GM21367 (cell line): ENCODE measurements around the gene NDUFS6.
"Not testable (repeated sequence)": the region's sequence is repeated elsewhere in the genome, so short reads cannot be mapped to it uniquely, and the experiment has no call there.

Experiments used
- ATAC-seq: cut with Tn5 transposase; IDR thresholded peaks from one replicate; pipeline ENCODE4 v1.9.1; 2021; ENCODE audit not compliant: unreplicated experiment

Gene NDUFS6

DNA sequence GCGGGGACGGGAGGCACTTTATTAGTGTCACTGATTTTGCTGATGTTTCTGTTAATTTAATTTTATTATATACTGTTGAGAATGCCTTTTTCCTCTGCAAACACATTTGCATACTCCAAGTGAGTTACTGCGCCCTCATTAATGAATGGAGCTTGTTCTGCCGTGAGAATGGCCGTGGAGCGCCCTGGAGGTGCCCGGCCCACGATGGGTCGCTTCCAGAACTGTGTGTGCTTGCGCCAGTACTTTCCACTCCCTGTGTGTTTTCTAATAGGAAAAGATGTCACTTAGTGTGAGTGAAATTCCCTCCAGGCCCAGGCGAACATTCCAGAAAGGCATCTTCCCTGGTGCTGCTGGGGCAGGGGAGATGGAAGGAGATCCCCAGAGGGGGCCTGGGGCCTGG lies 30.1 kb downstream of the NDUFS6 start:
- ATAC-seq, result no peak

DNA sequence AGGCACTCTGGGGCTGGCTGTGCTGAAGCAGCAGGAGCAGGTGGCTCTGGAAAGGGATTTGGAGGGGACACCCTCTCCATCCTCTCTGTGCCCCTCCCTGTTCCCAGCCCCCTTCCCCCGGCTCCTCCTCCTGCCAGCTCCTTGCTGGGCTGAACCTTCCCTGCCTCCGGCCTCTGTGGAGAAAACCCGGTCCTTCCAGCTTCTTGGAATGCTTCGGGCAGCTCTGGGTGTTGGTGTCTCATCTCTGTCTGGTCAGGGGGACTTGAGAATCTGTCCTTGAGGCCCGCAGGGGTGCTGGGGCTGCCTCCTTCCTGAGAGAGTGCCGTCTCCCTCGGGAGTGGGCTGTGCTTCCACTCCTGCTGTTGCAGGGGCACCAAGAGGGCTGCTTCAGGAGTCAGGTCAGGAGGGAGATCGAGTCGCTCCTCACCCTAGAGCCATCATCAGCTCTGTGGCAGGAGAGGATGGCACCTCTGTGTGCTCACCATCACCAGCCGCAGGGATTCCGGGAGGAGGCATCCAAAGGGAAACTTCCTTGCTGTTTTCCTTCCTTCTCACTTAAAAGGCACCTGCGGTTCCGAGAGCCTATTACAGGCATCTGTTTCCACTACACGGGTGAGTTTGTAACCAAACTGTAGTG lies 30.6 kb downstream of the NDUFS6 start:
- no peak for ATAC-seq

DNA sequence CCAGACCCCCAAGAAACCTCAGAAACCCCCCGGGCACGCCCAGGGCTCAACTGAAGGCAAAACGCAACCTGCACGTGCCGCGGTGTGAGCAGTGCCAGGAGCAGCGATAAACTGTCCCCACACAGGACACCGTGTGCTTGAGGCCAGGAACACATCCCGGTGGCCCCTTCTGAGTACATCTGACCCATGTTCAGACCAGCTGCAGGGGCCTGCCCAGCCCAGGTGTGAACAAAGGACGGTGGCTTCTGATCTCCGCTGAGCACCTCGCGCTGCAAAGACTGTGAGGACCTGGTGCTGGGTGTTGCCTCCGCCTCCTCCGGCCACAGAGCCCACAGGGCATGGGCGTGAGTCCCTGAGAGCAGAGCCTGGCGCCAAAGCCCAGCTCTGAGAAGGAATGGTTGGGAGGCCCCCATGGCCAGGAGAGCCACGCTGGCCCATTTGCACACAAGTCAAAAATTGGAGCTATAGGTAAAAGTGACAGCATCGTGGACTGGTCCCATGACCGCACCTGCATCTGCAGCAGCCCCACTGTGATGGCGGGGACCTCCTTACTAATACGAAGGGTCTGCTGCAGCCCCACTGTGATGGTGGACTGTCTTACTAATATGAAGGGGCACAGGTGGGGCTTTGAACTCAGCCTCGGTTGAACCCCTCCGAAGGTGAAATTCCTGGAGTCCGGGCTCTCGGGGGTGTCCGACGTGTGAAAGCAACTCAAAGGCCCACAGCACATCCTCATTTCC lies 31.5 kb downstream of the NDUFS6 start:
- no peak for ATAC-seq

DNA sequence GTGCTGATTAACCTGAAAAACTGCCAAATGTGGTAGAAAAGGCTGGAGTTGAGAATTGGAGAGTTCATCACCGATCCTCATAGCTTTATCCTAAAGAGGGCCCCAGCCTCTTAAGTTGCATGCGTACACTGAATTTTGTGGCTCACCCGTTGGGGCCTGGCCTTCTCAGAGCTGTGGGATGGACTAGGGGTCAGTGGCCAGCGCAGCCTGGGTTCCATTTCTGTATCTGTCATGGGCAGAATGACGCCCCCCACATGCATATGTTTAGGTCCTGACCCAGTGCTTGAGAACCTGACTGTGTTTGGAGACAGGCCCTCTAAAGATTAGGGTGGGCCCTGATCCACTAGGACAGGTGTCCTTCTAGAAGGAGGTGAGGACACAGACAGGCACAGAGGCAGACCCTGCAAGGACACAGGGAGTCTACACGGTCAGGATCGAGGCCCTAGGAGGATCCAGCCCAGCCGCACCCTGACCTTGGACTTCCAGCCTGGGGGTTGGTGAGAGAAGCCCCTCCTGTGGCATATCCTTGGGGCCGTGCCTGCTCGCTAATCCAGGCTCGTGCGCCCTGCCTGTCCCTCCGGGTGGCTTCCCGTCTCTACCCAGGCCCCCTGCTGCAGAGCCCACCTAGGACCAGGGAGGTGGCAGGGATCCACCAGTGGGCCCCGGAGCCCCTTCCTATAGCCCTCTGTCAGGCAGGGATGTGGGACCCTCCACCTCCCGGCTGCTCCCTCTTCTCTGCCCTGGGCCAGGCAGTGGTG lies 32.2 kb downstream of the NDUFS6 start:
- ATAC-seq, result no peak

DNA sequence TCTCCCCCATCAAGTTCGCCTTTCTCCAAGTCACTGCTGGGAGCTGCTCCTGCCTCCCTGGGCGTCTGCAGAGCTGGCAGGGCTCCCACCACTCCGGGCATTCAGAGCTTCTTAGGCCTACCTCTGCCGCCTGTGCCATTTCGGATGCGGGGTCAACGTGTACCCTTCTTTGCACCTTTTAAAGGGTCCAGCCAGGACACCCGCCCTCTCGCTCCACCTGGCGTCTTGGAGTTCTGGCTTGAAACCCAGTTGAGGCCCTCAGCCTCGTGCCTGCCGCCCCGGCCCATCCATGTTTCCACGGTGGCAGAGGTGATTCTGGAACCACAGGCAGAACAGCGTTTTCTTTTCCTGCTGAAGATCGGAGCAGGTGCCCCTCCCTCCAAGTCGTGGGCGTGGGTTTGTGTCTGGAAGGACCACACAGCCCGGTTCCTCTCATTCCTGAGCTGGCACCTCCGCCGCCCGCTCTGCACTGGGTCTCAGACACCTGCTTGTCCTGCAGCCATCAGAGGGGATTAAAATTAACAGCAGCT lies 32.9 kb downstream of the NDUFS6 start:
- ATAC-seq, result no peak

DNA sequence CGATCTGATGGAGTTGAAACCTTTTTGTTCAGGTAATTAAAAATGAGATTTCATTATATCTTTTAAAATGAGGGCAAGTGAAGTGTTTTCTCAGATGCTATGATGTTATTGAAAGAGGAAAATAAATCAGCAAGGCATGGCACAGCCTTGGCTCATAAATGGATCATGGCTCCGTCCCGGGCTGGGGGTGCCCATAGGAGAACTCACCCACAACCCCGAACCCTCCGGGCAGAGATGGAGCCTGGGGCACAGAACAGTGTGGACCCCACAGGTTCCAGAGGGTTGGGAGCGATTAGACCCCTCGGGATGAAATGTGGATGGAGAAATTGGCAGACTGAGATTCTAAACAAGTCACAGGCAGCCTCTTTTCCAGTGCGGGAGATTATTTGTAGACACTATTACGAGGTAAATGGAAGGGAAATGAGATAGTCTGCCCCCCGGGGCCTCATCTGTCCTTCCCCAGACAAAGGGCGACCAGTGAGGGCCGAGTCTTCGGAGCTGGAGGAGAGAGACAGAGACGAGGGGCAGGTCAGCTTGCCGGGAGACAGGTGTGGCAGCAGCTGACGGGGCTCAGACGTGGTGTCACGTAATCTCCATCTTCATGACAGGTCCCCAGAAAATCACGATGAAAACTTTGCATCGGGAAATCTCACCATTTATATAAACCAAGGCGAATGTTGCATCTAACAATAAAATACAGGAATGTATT lies 33.7 kb downstream of the NDUFS6 start:
- ATAC-seq, result no peak

DNA sequence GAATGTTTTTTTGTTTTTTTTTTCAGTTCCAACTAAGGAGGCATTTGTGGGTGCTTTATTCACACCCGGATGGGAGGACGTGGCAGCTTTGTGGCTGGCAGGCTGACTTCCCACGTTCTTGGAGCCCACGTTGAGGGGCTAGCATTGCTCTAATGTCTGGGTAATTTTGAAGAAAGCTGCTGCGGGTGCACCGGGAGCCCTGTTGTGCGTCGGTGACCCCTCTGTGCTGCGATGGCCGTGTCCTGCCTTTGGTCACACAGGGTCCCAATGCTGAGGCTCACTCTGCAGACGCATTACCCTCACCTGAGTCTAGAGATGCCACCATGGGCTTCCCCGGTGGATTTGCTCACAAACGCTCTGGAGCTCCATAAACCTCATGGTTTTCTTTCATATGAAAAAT lies 34.2 kb downstream of the NDUFS6 start:
- ATAC-seq, result no peak

DNA sequence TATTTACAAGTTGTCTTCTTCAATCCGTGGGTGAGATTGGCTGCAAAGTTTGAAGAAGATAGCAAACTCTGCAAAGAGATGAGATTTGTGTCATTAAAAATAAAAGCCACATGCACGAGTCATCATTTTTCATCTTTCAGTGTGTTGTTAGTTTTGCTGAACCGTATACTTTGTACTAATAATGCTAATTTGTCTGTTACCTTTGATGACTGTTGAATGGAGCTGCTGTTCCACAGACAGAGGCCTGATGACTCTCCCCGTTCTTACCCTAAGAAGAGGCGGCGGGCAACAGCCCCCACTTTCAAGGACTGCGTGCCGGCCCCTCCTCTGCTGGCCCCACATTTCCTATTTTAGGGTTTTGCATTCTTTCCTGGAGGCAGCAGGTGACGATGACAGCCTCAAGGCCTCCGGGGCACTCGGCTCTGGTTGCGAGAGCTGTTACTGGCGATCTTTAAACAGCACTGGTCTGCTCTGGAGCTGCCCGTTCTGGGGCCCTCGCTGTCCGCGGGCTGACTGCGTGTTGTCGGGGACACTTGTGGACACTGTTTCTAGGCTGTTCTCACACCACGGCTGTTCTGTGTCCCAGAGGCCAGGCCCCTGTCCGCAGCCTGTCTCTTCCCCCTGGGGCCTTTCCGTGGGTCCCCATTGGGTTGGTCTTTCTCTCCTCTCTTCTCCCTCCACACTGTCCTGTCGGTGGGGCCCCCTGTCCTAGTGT lies 35.1 kb downstream of the NDUFS6 start:
- no peak for ATAC-seq

DNA sequence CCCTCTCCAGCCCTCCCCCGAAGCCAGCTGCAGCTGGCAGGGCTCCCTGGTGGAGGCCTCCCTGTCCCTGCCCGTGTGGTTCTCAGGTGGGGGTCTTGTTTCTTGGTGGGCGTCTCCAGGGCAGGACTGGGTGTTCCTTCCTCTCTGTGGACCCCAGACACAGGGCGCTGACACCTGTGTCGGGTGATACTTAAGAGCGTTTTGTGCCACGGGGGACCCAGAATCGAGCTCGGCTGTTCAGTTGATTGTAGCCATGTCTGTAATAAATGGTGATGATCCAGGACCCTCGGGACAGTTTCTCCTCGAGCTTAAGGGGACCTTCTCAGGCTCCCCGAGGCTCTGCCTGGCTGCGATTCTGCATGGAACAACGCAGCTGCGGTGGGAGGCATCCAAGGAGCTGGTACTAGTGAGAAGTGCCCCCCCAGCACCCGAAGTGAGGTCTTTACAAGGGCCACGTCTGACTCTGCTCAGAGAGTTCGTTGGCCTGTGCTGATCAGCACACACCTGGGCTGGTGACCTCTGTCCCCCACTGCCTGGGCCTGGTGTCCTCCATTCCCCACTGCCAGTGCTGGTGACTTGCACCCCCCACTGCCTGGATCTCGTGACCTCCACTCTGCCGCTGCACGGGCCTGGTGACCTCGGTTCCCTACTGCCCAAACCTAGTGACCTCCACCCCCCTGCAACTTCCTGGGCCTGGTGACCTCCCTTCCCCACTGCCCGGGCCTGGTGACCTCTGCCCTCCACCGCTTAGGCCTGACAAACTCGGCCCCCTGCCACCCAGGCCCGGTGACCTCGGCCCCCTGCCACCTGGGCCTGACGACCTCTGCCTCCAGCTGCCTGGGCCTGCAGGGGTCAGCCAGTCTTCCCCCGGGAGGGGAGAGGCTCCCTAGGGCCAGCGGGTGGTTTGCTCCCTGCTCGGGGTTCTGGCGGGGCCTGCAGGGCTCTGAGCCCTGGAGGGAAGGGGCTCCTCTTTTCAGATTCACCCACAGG lies 36.0 kb downstream of the NDUFS6 start:
- ATAC-seq, result no peak

DNA sequence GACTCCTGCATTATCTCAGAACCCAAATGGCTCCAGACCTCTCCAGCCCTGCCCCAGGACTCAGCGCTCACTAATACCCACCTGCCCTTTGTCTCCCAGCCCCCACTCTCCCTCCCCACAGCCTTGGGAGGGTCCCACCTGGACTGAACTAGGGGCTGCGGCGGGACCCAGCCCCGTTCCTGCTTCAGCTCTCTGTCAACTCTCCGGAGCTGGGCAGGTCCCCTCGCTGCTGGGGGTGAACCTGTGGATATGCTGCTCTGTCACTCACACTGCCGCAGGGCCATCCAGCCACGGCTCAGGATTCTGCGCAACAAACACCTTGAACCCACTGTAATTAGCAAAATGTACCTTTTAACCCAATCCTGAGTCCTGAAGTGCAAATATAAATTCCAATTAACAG lies 36.8 kb downstream of the NDUFS6 start:
- ATAC-seq, result no peak

DNA sequence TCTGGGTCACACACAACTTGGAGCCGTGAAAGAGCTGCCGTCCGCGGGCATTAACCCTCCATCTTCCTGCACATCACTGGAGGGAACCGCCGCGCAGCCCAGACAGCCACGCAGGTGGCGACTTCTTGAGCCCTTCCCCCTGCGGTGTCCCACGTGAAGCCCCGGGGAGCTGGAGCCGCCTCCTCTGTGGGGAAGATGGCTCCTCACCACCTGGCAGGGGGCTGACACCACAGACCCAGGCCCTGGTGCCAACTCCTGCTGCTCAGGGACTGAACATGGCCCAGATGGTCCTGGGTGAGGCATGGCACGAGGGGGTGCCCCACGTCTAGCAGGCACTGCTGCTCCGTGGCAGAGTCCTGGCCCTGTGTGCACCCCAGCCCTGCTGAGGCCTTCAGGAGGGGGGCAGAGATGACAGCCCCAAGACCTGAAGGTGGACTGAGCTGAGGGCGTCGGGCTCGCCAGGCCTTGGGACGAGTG lies 38.9 kb downstream of the NDUFS6 start:
- no peak for ATAC-seq

DNA sequence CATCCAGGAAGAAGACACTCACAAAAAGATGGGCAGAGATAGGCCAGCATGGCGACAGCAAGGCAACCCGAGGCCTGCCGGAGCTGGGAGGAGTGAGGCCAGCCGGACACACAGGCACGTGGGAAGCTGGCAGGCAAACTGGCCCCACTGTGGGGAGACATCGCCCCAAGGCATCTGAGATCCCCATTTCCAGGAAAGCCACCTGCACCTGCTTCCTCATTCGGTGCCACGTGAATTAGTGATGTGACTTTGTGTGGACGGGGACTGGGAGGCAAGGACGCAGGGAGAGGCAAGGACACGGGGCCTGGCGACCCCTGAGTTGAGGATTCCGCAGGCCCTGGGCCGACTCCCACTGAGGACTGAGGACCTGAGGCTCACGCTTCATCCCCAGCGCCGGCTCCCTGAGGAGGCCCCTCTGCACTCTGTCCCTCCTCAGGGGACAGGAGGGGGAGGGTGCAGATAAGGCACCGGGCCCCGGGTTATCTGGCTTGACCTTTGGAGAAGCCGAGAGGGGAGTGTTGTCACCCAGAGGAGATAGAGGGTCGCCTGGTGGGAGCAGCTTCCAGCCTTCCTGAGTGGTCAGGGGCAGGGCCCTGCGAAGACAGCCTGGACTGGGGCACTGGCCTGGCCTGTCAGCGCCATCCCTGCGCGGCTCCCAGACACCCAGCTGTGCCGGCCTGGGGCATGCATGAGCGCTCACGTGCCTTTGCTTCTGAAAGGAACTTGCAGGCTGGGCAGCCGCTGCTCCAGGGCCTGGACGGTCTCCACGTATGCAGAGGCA lies 39.7 kb downstream of the NDUFS6 start:
- ATAC-seq, result no peak

DNA sequence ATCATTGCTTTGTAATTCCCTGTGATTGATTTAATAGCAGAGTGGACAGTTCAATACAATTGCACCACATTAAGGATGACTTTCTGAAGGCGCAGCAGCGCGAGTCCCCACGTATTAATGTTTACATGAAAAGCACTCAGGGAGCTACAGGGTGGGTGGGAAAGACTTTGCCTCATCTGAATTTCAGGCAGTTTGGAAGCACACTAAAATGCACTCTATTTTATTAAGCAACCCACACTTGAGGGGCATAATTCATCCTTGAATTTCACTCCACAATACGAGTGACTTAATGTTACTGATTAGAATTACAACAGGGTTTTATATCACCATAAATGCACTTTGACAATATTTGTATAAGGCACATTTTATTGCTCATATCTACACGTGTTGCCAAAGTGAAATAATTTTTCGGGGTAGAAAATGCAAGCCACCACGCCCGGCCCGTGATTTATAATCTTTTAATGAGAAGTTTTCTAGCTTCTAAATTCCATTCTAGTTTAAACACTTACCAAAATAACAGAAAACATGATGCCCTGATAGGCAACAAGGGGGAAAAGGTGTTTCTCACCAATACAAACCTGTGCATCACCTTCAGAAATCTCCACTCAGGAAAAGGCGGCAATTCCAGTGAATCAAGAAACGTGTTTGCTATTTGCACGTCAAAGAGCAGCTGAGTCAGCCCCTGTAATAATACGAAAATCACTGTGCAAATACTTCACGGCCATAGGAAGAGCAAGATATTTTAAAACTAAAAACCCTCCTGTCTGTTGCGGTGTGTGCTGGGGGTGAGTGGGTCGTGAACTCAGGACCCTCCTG lies 41.0 kb downstream of the NDUFS6 start:
- no peak for ATAC-seq

DNA sequence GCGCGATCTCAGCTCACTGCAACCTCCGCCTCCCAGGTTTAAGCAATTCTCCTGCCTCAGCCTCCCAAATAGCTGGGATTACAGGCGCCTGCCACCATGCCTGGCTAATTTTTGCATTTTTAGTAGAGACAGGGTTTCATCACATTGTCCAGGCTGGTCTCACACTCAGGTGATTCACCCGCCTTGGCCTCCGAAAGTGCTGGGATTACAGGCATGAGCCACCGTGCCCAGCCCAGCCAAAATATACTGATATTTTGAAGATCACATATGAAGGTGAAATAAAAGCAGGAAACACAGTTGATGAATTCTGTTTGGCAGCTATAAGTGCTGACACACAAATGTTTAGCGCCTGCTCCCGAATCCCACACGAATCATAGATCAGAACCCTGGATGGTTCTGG lies 42.6 kb downstream of the NDUFS6 start:
- ATAC-seq, result not testable (repeated sequence)

DNA sequence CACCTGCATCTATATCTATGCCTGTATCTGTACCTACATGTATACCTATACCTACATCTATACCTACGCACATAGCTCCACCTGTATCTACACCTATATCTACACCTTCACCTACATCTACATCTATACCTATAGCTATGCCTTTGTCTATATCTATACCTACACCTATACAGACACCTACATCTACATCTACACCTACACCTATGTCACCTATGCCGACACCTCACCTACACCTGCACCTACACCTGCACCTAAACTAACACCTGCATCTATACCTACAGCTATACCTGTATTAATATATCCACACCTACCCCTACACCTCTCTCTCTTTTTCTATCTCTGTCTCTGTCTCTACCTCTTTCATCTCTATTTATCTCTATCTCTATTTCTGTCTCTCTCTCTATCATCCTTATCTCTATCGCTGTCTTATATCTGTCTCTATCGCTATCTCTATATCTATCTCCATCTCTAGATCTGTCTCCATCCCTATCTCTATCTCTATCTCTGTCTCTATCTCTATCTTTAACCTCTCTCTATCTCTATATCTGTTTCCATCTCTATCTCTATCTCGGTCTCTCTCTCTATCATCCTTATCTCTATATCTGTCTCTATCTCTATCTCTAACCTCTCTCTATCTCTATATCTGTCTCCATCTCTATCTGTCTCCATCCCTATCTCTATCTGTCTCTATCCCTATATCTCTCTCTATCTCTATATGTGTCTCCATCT lies 43.7 kb downstream of the NDUFS6 start:
- ATAC-seq, result no peak

DNA sequence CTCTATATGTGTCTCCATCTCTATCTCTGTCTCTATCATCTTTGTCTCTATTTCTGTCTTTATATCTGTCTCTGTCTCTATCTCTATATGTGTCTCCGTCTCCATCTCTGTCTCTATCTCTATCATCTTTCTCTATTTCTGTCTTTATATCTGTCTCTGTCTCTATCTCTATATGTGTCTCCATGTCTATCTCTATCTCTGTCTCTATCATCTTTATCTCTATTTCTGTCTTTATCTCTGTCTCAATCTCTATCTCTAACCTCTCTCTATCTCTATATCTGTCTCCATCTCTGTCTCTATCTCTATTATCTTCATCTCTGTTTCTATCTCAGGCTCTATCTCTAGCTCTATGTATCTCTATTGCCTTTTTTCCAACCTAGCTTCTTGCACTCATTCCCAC lies 44.5 kb downstream of the NDUFS6 start:
- ATAC-seq, result no peak

DNA sequence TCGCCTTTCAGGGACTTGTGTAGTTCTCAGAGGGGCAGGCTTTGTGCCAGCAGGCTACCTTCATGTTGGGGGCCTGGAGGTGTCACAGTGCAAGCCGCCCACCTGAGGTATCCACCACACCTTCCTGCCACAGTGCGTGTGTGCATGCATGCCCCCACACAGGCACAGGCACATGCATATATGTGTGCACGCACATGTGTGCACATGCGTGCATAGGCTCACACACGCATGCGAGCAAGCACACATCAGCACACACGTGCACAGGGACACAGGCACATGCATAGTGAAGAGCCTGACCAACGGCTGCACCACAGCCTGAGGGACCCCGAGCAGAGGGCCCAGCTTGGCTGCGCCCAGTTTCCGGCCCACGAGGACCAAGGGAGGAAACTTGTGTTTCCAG lies 45.4 kb downstream of the NDUFS6 start:
- ATAC-seq, result no peak
